NCI-H82 treated with DMSO at 0.1 percent for 48 hours (cell line): ENCODE results near the gene RPS18.
"Not testable (repeated sequence)": the region's sequence is repeated elsewhere in the genome, so short reads cannot be mapped to it uniquely, and the experiment has no call there.

ENCODE experiments used
- DNase-seq: peaks from one replicate; lab custom pipeline; 2025; ENCODE audit not compliant: unreplicated experiment; lab: John Stamatoyannopoulos, UW

Gene RPS18

DNA sequence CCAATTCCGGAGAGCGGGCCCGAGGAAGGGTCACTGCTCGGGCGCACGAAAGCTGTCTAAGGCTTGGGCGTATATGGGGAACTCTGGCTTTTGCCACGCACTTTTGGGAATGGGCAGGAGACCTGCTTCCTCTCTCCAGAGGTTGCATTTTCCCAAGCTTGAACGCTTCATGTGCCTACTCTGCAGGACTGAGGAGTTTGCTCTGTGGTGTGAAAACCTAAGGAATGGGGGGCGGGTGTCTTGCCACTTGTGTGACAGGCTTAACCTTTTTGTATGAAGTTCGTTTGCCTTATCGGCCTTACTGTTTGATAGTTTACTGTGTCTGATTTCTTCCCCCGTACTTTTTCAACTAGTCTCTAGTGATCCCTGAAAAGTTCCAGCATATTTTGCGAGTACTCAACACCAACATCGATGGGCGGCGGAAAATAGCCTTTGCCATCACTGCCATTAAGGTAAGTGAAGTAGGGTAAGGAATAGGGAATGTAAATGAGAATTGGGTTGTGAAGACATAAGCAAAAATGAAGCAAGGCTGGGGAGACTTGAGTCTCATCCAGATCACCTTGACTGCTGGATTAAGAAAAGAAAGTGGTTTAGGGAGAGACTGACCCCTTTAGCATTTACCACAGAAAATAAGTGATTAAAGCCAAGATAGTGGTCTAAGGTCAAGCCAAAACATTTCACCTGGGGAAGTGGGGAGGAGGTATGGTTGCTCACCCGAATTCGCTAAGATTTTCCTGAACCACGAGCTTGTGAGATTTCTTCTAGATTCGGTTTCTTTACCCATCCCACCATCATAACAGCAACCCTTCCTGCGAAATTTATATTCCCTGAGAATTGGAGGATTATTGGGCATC is 627 bp downstream of the RPS18 start:
- DNase-seq: no peak

DNA sequence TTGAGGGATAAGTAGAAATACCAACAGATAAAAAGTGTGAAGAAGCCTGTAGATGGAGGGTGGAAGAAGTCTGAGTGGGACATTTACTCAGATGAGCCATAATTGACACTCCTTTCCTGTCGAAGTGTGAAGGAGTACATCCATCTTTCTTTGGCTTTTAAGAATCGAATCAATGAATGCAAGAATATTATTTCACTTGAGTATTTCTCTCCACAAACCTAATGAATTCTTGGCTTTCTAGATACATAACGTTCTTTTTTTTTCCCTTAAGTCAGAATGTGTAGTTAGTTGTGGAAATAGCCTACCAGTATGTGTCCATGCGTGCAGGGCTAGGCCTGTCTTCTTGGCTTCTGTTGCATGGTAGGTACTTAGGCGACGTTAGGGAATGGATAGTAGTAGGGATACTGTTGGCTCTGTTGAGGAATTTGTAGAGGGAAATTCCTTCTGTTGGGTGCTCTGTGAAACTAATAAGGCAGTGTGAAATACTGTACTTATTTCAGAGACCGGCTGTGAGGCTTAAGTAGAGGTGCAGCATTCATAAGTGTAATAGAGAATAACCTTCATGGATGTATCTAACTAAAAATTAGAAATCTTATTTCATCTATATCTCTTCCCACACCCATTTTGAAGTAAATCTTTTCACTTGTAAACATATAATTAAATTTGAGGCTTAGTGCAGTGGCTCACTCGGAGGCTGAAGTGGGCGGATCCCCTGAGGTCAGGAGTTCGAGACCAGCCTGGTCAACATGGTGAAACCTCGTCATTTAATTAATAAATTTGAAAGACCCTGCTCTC is 1.5 kb downstream of the RPS18 start:
- no peak for DNase-seq

DNA sequence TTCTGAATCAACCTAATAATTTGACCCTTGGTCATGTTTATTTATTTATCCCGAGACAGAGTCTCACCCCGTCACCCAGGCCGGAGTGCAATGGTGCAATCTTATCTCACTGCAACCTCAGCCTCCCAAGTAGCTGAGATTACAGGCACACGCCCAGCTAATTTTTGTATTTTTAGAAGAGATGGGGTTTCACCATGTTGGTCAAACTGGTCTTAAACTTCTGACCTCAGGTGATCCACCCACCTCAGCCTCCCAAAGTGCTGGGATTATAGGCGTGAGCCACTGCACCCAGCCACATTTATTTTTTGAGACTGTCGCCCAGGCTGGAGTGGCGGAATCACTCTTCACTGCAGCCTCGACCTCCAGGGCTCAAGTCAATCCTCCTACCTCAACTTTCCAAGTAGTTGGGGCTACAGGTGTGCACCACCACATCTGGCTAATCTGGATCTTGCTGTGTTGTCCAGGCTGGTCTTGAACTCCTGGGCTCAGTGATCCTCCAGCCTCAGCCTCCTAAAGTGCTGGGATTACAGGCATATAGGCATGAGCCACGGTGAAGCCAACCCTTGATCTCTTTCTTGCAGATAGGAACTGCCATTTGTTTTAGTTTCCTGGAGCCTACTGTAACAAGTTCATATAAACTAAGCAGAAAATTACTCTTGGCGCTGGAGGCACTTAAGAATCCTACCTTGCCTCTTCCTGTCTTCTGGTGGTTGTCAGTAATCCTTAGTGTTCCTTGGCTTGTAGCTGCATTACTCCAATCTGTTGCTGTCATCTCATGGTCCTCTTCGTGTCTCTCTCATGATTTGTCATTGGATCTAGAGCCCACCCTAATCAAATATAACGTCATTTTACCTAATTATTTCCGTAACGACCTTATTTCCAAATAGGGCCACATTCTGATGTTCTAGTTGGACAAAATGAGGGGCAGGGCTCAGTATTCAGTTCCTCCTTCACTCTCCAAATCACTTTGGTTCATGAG is 2.3 kb downstream of the RPS18 start:
- no peak for DNase-seq

DNA sequence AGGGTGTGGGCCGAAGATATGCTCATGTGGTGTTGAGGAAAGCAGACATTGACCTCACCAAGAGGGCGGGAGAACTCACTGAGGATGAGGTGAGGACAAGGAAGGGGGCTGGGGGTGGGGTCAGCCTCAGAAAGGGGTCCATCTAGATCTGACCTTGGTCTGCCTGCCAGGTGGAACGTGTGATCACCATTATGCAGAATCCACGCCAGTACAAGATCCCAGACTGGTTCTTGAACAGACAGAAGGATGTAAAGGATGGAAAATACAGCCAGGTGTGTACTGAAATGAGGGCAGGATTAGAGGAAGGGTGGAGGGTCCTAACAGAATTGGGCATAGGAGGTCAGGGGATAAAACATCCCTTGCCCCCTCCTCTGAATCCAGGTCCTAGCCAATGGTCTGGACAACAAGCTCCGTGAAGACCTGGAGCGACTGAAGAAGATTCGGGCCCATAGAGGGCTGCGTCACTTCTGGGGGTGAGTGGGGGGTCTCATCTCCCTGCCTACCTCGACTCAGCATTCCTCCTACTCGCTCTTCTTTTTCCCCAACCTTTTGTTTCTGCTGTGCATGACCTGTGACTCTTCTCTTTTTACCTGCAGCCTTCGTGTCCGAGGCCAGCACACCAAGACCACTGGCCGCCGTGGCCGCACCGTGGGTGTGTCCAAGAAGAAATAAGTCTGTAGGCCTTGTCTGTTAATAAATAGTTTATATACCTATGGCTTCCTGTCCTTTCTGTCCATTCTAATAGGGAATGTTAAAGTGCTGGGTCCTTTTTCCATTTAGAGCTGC is 4.1 kb downstream of the RPS18 start:
- not testable (repeated sequence) for DNase-seq

DNA sequence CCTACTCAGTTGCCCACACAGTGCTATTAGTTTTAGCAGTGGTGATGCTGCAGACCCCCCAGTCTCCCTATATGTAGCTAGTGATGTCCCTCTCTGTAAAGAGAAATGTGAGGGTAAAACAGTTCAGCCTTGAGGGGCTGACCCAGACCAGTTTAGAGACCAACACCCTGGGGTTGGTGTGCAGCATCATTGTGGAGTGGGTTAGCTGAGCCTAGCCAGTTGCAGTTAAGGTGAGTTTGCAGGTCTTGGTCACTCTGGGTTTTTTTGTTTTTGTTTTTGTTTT is 4.6 kb downstream of the RPS18 start:
- DNase-seq: no peak

DNA sequence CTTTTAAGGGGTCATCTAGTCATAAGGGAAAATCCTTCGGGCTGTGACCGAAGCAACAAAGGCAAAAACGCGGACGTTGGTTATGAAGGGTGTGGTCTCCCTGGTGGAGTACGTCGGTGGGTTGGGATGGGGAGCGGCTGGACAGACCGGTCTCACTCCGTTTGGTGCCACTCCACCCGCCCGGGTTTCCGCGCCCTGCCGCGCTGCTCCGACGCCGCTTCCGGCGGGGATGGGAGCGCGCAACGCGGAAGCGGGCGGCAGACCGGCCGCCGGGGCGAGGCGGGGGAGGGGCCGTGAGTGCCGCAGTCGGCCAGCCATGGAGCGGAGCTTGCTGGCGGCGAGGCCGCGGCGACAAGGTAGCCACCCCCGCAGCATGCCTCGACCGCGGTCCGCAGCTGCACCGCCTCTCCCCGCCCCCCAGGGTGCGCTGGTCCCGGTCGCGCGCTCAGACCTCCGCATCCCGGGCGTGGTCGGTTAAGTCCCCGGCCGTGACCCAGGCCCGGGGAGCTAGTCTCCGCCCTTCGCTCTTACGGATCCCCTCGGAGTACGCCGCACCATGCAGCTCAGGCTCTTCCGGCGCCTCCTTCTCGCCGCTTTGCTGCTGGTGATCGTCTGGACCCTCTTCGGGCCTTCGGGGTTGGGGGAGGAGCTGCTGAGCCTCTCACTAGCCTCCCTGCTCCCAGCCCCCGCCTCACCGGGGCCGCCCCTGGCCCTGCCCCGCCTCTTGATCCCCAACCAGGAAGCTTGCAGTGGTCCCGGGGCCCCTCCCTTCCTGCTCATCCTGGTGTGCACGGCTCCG is 5.2 kb downstream of the RPS18 start, which contains the start of gene B3GALT4:
Gene B3GALT4 (plus strand): TSS at position 260 of the 799 bp plus-strand sequence. CDS start 297 bp downstream, at position 557.
- DNase-seq: peak; percentile 71

DNA sequence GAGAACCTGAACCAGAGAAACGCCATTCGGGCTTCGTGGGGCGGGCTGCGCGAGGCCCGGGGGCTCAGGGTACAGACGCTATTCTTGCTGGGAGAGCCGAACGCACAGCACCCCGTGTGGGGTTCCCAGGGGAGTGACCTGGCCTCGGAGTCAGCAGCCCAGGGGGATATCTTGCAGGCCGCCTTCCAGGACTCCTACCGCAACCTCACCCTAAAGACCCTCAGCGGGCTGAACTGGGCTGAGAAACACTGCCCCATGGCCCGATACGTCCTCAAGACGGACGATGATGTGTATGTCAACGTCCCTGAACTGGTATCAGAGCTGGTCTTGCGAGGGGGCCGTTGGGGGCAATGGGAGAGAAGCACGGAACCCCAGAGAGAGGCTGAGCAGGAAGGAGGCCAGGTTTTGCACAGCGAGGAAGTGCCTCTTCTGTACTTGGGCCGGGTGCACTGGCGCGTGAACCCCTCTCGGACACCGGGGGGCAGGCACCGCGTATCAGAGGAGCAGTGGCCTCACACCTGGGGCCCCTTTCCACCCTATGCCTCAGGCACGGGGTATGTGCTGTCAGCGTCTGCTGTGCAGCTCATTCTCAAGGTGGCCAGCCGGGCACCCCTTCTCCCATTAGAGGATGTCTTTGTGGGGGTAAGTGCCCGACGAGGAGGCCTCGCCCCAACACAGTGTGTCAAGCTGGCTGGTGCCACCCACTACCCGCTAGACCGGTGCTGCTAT is 6.0 kb downstream of the RPS18 start:
- no peak for DNase-seq

DNA sequence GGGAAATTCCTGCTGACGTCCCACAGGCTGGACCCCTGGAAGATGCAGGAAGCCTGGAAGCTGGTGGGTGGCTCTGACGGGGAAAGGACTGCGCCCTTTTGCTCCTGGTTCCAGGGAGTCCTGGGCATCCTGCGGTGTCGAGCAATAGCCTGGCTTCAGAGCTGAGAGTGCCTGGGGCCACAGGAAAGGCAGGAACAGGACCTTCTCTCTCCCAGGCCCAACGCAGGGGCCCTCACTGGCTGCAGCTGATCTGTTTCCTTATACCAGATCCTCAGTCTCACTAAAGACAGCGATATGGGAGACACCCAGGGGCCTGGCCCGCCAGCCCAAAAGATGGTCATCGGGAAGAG is 6.5 kb downstream of the RPS18 start:
- no peak for DNase-seq

DNA sequence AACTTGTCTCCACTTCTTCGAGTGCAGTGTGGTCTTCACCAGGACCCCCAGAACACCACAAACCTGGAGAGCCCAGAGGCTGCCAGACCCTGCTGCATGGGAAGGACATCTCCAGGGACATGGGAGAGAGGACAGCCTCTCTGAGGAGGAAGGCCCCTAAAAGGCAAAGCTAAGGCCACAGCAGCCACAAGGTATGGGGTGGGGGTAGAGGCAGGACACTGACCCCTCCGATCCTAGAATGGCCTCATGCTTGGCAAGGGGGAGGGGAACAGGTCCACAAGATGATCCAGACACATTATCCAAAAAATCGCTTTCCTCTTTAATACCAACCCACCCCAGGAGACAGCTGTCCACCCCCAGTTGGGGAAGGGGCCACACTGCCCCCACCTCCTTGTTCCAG is 6.9 kb downstream of the RPS18 start:
- no peak for DNase-seq

DNA sequence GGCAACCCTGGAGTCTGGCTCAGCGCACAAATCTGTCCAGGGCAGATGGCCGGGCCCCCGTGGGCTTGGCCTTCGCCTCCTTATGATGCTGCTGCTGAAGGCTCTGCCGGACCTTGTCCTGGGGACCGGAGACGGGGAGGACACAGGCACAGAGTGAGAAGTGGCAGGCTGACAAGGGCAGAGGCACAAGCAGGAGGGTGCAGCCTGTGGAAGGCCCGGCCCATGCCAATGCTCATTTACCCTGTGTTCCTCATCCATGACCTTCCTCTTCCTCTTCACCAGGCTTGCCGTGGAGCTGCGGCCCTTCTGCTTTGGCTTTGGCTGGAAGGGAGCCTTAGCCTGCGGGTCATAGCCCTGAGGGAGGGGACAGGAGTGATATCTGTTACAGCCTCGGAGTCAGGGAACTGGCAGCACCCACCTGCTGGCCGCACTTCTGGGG is 7.4 kb downstream of the RPS18 start:
- no peak for DNase-seq

DNA sequence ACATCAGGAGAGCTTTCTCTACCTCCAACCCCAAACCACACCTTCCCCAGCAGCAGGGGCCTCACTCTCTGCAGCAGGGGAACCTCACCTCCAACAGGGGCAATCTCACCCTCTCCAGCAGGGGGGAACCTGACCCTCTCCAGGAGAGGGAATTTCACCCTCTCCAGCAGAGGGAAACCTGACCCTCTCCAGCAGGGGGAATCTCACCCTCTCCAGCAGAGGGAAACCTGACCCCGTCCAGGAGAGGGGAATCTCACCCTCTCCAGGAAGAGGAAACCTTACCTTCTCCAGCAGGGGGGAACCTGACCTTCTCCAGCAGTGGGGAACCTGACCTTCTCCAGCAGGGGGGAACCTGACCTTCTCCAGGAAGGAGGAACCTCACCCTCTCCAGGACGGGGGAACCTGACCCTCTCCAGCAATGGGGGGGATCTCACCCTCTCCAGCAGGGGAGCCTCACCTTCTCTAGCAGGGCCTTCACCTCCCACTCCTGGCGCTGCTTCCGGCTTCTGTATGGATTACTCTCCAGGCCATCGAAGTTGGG is 8.2 kb downstream of the RPS18 start:
- DNase-seq: peak; percentile 24

DNA sequence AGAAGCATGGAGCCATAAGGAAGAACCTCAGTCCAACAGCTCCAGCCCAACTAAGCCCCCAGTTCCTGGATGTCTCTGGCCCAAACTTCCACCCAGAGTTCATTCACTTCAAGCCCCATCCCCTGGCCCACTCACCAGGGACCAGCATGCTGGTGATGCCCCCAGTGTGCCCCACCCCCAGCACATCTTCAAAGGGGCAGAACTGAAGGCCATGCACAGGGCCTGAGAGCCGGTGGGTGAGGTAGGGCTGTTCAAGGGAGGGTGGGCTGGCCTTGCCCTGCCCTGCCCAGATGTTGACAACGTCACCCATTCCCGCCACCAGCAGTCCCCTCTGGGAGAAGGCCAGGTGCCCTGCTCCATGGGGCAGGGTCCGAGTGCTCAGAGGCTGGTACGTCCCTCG is 8.7 kb downstream of the RPS18 start:
- DNase-seq: no peak

DNA sequence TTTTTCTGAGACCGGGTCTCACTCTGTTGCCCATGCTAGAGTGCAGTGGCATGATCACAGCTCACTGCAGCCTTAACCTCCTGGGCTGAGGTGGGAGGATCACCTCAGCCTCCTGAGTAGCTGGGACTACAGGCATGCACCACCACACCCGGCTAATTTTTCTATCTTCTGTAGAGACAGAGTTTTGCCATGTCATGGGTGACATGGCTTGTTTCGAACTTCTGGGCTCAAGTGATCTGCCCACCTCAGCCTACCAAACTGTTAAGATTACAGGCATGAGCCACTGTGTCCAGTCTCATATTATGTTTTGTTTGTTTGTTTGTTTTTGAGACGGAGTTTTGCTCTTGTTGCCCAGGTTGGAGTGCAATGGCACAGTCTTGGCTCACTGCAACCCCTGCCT is 13.3 kb downstream of the RPS18 start:
- DNase-seq: not testable (repeated sequence)

DNA sequence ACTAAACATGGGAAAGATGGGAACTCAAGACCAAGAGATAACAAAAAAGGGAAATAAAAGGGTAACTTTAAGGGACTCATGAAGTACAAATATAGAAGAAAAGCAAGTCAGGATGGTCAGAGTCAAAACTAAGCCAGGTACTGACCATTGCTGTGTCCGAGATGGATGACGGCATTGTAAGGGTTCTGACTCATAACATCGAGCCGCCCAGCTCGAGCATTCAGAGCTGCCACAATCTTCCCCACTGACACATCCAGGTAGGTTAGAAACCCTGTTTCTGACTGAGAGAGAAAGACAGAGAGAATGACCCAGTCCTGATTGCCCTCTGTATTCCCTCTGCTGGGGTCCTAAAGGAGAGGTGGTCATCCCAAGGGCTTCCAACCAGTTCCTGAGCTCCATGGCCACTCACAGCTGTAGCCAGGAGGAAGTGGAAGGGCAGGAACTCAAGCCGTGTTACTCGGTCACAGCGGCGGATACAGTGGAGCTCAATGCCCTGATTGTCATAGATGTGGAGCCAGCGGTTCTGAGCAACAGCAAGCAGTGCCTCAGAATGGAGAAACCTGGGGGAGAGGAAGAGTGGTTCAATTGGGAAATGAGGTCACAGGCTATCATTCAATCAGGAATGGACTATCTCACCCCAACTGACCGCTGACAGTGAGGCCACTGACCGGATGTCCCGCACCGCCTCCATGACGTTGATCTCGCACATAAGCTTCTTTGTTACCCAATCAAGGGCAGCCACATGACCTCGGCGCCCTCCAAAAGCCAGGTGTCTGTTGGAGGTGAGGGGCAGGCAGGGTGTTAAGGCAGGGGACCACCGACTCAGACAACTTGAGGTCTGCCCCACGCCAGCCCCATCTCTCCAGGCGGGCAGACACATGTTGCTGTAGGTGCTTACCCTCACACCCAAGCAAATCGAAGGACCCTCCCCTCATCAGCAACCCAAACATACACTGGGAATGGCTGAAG is 15.4 kb downstream of the RPS18 start:
- no peak for DNase-seq

DNA sequence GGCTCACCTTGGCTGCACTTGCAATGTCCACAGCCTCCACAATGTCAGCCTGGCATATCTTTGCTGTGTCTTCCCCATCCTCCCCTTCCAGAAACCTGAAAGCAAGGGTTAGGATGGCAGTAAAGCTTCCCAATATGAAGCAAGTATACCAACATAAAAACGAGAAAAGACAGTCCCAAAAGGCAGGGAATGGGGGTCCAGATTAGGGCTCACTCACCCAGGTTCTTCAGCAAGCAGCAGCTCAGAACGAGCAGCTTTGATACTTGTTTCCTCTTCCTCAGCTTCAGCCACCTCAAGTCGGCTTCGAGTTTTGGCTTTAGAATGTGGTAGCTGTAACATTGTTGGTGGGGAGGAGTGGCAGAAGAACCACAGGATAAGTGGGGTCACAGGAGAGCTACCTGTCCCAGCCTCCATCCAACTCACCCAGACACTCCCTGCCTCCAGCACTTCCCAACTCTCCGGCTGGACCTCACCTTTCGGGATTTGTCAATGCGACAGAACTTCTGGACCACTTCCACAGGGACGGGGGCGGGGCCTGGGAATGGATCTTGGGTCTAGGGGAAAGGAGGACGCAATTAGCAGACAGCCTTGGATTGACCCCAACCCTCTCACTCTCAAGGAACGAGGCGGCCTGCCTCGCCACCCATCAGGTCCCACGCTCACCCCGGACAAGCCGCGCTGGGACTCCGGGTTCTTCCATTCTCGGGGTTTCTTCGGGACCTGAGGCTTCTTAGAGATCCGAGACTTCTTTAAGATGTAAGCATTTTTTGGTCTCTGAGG is 16.5 kb downstream of the RPS18 start:
- no peak for DNase-seq

DNA sequence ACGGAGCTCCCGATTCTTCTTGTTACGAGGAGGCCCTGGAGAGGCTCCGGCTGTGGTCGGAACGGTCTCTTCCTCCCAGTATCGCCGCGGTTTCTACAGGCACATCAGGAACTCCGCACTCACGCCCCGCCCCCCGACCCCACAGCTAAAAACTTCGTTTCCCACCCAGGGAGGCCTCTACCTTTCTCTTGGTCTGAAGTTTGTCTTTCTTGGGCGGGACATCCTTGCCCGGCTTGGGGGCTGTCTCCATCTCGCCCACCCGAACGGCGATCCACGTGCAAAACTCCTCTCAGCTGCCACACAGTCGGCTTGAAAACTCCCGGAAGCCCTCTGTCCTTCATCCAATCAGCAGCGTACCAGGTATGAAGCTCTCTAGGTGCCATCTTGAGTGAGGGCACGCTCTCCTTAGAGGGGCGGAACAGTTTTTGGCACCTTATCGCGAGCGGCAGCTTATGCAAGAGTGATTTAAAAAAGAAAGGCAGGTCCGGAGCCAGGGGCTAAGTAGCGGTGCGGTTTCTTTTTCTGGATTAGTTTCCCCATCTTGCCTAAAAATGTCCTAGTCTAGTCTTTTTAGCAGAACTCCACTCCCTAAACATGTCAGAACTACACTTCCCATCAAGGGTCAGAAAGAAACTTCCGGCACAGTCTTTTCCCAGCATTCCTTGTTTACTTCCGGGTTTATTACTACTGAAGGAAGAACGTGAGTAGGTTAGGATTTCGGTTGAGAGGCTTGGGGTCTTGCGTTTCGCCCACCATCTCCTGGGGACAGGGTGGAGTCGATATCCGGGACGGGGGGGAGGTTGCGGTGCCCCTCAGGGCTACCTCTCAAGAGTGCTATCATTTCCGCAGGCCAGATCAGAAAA is 17.3 kb downstream of the RPS18 start, which contains the start of the genes PFDN6 and WDR46:
Gene PFDN6 (plus strand): TSS at position 681 of the 863 bp plus-strand sequence. CDS start 256 bp downstream, outside the sequence.
Gene WDR46 (minus strand): TSS at position 319 of the 863 bp plus-strand sequence. CDS start 69 bp downstream, at position 250.
- DNase-seq: peak; percentile 96
